Hematopoietic multipotent progenitor cell treated with erythropoietin and hydrocortisone succinate and interleukin-3 and kit ligand, for 17 days (in vitro differentiated cells): ENCODE results near the gene ARL2.

Source experiments
- DNase-seq: peaks from one replicate; pipeline ENCODE4 v3.0.0-alpha.2; 2015; ENCODE audit warnings: low spot score

ARL2 gene

GRCh38 chr11:65047581-65048422 lies 33.8 kb downstream of the ARL2 start:
- no peak for DNase-seq

- no peak for DNase-seq
Measured at GRCh38 chr11:65051398-65051858, 37.5 kb downstream of the ARL2 start.

GRCh38 chr11:65053827-65054508 lies 40.0 kb downstream of the ARL2 start:
- DNase-seq: no peak

GRCh38 chr11:65055538-65055937 lies 41.6 kb downstream of the ARL2 start:
- no peak for DNase-seq

GRCh38 chr11:65056999-65057398 lies 43.0 kb downstream of the ARL2 start:
- DNase-seq: no peak

GRCh38 chr11:65057526-65057925 lies 43.6 kb downstream of the ARL2 start:
- no peak for DNase-seq

- DNase-seq: no peak
Measured at GRCh38 chr11:65058012-65058411, 44.1 kb downstream of the ARL2 start.

GRCh38 chr11:65058419-65059054 lies 44.6 kb downstream of the ARL2 start, which contains the start of gene NAALADL1:
NAALADL1 (minus strand) TSS chr11:65058553; CDS start chr11:65058521, 32 bp downstream.
- no peak for DNase-seq

- DNase-seq: no peak
Measured at GRCh38 chr11:65059523-65059922, 45.6 kb downstream of the ARL2 start.

GRCh38 chr11:65059959-65060824 lies 46.2 kb downstream of the ARL2 start:
- DNase-seq: no peak

GRCh38 chr11:65060913-65061408 lies 47.0 kb downstream of the ARL2 start:
- DNase-seq: peak; percentile 55

GRCh38 chr11:65063532-65063931 lies 49.6 kb downstream of the ARL2 start:
- DNase-seq: no peak

- DNase-seq: no peak
Measured at GRCh38 chr11:65064847-65065240, 50.9 kb downstream of the ARL2 start.

GRCh38 chr11:65065851-65066250 lies 51.9 kb downstream of the ARL2 start:
- no peak for DNase-seq

- DNase-seq: no peak
Measured at GRCh38 chr11:65066315-65066714, 52.4 kb downstream of the ARL2 start.

- no peak for DNase-seq
Measured at GRCh38 chr11:65066805-65067291, 52.9 kb downstream of the ARL2 start.

GRCh38 chr11:65067446-65067845 lies 53.5 kb downstream of the ARL2 start:
- no peak for DNase-seq

GRCh38 chr11:65069217-65069616 lies 55.3 kb downstream of the ARL2 start:
- DNase-seq: no peak
